ENCODE data around the gene DYSF.

The DYSF gene

DNA sequence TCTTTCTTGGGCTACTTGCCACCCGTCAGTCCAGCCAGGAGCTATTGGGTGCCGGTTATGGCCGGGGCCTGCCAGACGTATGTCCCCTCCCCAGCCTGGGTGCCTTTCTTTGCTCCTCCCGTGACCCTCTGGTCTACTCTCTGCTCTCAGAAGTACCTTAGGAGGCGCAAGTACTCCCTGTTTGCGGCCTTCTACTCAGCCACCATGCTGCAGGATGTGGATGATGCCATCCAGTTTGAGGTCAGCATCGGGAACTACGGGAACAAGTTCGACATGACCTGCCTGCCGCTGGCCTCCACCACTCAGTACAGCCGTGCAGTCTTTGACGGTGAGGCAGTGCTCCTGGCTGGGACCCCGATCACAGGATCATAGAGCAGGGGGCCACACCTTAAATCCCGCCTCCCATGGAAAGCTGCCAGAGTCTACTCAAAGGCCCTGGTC is 99.5 kb downstream of the DYSF start:
- no peak for DNase-seq (ENCODE audit: low read depth in 2 of 2)

DNA sequence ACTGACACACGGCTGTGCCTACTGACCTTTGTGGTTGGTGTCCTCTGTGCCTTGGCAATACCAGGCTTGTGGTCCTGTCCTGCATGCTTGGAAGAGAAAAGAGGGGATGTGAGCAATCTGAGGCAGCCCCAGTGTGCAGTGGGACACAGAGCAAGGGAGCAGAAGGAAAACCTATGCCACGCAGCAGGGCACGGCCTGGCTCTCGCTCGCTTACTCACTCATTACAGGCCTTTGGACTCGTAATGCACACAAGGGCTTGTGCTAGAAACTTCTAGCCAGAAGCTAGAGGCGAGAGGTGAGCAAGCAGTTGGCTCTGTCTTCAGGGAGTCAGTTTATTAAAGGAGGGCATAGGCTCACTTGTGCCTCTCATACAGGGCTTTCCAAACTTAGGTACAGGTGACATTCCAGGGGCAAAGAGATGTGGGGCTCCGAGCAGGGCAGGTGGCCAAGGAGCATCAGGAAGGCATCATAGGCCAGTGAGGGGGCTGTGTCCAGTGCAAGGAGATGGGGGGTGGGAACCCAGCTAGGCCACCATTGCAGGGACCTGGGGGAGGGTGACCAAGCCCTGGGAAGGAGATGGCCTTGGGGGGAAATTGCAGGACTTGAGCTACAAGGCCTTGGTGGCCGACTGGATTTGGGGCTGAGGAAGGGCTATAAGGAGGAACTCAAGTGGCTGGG is 100.8 kb downstream of the DYSF start:
- no peak for DNase-seq (ENCODE audit: low read depth in 2 of 2)

DNA sequence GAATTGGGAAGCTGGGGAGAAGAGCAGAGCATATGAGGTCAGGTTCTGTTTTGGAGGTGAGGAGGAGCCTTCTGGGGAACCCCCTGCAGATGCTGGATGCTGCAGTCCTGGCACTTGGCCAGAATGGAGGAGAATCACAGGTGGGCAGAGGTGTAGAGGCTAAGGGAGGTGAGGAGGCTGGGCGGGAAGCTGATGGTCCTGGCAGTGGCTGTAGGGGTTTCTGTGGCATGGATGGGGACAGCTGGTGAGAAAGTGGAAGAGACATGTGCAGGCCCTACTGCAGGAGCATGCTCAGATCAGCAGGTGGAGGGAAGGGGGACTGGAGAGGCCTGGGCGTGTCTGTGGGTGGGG is 101.3 kb downstream of the DYSF start:
- DNase-seq (ENCODE audit: low read depth in 2 of 2): no peak

DNA sequence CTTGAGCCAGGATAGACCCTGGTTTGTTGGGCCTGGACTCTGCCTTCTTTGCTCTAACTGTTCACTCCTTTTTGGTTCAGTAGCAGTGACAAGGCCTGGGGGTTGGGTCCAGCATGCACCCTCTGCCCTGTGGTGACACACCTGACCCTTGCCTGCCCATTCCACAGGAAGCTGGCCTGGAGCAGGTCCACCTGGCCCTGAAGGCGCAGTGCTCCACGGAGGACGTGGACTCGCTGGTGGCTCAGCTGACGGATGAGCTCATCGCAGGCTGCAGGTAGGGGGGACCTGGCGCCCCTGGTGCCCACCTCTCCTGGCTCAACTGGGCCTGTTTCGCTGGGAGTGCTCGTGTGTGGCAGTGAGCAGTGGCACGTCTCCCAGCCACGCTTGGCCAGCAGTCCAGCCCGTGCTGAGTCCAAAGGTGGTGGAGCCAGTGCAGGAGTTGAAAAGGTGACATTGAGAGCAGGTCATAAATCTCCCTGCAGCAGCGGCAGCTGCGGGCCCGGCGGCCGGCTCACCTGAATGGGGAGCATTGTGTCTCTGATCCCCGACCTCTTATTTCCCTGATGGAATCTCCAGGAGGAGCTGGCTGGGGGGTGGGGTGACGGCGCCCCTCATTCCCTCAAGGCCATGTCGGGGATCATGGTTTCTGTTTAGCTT is 102.6 kb downstream of the DYSF start:
- no peak for DNase-seq (ENCODE audit: low read depth in 2 of 2)

DNA sequence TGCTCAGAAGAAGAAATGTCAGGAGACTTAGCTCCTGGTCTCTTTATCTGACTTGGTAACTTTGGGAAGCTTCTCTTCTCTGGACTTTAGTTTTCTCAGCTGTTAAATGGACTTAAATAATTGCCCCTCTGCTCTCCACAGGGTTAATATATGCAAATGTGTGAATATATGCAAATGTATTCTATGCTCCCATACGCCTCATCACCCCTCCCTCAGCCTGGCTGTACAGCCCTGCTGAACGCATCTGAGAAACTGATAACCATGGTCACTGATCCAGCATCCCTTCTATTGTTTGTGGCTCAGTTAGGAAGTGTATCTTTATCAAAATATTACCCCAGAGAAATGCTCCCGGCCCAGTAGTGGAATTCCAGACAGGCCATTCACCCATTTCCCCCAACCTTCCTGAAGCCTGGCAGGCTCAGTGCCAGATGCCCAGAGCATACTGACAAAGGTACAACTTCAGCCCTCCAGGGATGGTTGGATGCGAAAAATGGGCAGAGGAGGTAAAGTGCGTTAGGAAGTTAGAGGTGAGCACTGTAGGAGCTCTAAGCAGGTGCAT is 103.4 kb downstream of the DYSF start:
- DNase-seq (ENCODE audit: low read depth in 2 of 2): no peak

DNA sequence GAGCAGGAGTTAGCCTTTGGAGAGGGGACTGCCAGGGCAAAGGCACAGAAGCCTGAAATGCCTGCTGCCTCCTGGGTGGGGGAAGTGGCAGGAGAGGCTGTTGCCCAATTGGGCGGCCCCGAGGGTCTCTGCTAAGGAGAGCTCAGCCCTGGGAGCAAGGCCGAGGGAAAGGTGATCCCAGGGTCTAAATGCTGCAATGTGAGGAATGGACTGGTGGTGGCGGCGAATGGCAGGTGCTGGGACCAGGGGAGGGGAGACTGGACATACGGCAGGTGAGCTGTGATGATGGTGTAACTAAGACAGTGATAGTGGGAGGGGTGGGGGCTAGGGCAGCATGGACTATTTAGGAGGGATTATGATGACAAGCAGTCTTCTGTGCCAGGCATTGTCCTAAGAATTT is 104.0 kb downstream of the DYSF start:
- no peak for DNase-seq (ENCODE audit: low read depth in 2 of 2)

DNA sequence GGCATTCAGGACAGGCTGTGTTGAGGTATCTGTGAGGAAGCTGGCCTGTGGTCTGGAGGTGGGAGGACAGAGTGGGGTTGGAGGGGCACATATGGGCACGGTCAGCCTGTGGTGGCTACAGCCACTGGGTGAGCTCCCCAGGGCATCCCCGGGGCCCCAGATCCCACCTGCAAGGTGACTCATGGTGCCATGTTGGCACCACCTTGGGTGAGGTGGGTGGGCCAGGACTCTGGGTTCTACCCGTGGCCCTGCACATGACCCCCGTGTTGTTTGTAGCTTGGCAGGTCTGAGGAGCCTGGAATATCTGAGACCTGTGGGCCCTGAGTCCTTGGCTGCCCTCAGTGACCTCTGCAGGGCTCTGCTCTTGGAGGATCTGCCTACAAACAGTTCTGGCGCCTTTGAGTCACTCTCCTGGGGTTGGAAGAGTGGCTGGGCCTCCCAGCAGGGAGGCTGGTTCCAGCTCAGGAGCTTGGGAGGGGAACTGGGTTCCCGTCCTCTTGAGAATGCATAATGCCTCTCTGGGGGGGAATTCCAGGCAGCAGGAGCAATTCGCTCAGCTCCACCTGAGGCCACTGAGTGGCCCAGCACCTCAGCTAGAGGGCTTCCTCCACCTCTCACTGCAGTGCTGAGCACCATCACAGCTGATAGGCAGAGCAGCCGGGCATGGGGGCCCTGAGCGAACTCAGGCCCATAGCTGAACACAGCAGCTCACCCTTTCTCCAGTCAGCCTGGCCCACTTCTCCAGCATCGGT is 105.1 kb downstream of the DYSF start:
- DNase-seq (ENCODE audit: low read depth in 2 of 2): no peak

DNA sequence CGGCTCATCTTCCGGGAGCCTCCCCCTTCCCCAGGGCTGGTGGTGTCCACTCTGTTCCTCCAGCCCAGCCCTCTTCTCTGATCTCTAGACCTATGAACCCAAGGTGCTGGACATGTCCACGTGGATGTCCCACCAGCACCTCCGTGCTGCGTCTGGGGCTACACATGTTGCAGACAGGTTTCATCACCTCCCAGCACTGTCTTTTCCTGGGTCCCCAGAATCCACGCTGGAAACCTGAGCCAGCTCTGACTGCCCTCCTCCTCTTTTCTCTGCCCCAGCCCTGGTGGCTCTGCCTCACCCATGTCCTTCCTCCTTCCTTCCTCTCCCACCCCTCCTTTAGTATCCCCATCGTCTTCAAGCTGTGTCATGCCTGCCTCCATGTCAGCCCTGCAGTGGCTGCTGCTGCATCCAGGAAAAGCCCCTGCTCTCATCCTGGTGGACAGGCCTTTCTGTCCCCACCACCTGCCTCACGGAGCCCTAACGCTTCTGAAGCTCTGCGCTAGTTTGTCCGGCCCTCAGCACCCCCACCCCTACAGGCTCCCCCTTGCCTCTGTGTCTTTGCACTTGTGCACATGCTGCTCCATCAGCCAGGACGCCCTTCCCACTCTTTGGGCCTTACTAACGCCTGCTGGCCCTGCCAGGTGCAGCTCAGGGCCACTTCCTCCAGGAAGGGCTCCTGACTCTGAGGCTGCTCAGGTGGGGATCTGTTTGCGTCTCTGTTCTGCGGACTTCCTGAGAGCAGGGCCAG is 105.9 kb downstream of the DYSF start:
- no peak for DNase-seq (ENCODE audit: low read depth in 2 of 2)

DNA sequence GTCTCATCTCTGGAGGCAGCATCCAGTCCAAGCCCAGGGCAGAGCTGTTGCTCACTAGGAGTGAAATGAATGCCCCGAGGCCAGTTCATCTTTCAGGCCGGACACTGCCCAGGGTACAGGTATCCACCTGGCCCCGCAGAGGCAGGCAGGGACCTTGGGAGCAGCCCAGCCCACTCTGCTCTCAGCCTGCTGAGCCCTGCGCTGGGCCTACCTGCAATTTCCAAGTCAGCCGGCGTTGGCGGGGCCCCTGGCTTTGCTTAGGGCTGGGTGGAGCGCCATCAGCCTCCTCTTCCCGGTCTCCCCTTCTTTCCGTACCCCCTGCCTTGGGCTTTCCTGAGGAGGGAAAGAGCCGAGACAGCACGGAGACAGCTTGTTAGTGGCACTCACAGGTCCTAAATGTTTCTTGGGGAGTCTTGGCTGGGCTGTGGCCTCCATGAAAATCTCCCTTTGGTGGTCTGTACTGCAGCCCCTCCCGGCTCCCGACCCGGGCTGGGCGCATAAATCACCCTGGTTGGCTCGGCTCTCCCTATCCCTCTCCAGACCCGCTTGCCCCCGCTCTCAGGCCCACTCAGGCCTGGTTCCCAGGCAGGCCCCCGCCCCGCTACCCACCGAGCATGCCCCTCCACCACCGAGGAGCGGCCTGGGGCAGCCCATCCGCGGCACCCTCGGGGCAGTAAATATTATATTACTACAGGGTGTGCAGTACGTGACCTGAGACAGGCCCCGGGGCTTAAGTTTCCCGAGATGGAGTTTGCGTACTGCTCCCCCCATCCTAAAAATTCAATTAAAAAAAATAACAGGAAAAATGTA is 106.7 kb downstream of the DYSF start:
- no peak for DNase-seq (ENCODE audit: low read depth in 2 of 2)

DNA sequence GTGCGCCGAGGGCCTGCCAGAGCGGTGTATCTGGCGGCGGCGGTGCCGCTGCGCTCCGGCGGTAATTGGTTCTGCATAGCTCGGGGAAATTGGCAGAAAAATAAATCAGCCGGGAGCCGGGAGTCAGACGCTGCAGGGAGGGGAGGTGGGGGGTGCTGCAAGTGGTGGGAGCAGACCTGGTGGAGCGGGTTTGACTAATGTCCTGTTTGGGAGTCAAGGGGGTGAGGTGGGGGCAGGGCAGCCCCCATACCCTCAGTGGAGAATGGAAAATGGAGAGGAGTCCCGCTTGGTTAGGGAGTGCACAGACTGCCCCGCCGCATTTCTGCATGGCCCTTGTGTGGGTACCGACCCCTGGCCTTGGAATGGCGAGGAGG is 107.3 kb downstream of the DYSF start:
- no peak for DNase-seq (ENCODE audit: low read depth in 2 of 2)

DNA sequence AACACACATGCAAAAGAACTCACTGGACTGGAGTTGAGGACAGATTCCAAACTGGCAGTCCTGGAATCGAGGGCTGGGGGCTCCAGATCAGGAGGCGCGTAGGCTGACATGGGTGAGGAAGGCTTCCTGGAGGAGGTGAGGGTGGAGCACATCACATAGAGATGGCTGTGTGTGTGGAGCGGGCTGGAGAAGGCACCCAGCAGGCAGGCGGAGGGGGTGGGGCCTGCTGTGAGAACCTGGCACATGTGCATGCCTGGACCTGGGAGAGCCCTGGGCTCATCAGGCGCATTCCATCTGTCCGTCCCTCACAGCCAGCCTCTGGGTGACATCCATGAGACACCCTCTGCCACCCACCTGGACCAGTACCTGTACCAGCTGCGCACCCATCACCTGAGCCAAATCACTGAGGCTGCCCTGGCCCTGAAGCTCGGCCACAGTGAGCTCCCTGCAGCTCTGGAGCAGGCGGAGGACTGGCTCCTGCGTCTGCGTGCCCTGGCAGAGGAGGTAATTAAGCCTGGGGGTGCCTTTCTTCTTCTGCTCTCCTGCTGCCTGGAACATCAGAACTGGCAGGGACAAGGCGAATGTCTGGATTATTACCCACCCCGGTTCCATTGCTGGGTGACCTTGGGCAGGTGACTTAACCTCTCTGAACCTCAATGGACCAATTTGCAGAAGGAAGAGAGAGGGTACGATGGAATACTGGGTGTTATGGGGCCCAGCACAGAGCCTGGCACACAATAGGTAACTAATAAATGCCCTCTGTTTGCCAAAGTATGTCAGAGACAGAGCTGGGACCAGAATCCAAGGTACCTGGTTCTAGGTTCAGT is 108.3 kb downstream of the DYSF start:
- no peak for DNase-seq (ENCODE audit: low read depth in 2 of 2)

DNA sequence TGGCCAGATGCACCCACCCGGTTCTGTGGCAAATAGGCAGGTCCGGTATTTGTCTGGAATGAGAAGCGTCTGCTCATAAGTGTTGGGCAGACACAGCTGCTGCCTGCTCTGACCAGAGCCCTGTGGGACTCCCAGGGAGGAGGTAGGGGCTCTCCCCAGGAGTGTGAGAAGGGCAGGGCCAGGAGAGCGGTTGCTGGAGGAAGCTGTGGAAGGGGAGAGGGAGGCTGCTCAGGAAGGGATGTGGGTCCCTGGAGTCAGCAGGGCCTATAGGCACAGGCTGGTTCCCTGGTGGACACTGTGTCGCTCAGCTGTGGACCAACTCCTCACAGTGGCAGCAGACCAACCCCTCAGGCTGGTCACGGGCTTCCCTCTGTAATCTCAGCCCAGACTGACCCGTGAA is 109.2 kb downstream of the DYSF start:
- no peak for DNase-seq (ENCODE audit: low read depth in 2 of 2)

DNA sequence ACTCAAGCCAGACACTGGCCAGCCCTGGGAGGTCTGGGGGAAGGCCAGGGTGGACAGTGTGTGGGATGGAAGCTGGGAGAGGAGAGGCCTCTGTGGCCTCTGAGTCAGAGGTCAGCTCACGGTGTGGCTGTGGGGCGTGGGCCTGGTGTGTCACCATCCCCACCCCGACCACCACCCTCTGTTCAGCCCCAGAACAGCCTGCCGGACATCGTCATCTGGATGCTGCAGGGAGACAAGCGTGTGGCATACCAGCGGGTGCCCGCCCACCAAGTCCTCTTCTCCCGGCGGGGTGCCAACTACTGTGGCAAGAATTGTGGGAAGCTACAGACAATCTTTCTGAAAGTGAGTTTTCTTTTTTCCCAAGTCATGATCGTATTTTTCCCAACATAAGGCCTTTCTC is 110.5 kb downstream of the DYSF start:
- no peak for DNase-seq (ENCODE audit: low read depth in 2 of 2)

DNA sequence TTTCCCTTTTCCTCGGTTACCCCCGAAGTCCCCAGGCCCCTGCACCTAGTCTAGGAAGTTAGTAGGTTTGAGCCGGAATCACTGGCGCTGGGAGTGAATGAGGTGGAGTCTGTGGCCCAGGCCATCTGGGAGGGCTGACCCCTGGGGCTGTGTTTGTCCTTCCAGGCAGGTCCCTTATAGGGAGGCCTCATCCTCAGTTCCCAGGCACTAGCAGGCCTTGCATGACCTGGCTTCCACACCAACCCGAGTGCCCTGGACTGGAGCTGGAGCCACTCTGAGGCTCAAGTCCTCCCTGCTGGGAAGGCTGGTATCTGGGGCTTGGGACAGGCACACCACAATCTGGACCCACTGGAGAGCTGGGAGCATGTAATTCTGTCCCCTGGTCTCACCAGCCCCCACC is 111.0 kb downstream of the DYSF start:
- DNase-seq (ENCODE audit: low read depth in 2 of 2): no peak

DNA sequence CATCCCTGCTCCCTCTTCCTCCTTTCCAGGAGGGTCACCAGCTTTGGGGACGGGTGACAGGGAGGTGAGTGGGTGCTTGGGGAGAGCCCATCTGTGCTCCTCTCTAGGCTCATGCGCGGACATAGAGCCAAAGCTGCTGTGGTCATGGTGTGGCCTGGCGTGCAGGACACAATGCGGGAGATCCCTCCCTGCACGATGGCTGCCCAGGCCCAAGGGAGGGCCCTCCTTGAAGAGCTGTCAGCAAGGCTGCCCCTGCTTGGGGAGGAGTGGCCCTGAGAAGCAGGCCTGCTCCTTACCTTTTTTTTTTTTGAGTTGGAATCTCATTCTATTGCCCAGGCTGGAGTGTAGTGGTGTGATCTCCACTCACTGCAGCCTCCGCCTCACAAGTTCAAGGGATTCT is 111.4 kb downstream of the DYSF start:
- no peak for DNase-seq (ENCODE audit: low read depth in 2 of 2)

DNA sequence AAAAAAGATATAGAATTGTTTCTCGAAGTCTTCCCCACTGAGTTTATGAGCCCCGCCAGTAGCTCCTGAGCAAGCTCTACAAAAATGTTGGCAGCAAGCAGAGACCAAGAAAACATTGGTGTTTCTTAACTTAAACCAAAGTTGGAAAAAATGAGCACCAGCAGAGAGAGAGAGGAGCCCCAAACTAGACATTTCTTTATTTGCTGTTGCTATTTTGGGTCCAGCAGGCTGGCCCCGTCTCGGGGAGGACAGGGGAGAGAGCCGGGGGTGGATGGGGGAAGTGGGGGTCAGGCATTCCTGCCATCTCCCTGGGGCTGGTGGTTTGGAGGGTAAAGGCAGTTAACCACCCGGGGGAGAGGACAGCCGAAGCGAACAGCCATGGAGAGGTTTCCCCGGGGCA is 113.0 kb downstream of the DYSF start:
- no peak for DNase-seq (ENCODE audit: low read depth in 2 of 2)

DNA sequence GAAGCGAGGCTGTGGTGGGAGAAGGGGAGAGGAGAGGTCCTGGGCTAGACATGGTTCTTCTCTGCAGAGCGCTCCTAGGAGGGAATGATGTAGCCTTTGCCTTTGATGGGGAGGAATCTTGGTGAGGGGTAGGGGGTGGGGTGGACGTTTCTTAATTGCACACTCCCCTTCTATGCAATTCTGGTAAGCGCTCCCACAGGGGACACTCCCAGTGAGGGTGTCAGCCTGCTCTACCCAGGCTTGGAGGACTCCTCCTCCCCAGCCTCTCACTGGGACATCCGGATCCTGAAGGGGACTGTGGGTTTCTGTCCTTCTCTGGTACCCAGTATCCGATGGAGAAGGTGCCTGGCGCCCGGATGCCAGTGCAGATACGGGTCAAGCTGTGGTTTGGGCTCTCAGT is 114.3 kb downstream of the DYSF start:
- DNase-seq (ENCODE audit: low read depth in 2 of 2): no peak

DNA sequence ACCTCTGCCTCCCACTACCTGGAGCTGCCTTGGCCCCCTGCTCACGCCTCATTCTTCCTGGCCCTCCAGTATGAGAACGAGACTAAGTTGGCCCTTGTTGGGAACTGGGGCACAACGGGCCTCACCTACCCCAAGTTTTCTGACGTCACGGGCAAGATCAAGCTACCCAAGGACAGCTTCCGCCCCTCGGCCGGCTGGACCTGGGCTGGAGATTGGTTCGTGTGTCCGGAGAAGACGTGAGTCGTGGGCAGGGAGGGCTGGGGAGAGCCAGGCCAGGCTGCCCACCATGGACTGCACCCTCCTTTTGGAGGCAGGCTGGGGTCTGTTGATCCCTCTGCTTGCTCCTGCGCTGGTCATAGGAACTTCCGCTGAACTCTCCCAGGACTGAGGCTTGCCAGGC is 114.7 kb downstream of the DYSF start:
- no peak for DNase-seq (ENCODE audit: low read depth in 2 of 2)

DNA sequence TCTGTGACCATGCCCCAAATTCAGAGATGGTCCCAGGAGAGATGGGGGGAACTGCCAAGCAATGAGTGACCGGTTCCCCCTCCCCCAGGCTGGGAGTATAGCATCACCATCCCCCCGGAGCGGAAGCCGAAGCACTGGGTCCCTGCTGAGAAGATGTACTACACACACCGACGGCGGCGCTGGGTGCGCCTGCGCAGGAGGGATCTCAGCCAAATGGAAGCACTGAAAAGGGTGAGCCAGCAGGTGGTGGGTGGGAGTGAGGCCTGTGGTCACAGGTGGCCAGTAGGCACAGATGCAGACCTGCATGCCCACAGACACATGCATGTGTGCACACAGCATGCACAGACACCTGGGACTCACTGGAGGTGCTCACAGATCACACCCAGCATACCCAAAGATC is 117.2 kb downstream of the DYSF start:
- no peak for DNase-seq (ENCODE audit: low read depth in 2 of 2)

DNA sequence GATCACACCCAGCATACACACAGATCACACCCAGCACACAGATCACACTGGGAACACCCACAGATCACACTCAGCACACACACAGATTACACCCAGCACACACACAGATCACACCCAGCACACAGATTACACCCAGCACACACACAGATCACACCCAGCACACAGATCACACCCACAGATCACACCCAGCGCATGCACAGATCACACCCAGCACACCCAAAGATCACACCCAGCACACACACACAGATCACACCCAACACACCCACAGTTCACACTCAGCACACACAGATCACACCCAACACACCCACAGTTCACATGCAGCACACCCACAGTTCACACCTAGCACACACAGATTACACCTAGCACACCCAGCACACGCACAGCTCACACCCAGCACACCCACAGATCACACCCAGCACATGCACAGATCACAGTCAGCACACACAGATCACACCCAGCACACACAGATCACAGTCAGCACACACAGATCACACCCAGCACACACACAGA is 117.6 kb downstream of the DYSF start:
- no peak for DNase-seq (ENCODE audit: low read depth in 2 of 2)
